GM19351 (cell line): ENCODE measurements around the gene CORO2B.
"Not testable (repeated sequence)": the region's sequence is repeated elsewhere in the genome, so short reads cannot be mapped to it uniquely, and the experiment has no call there.

Experiments
- ATAC-seq: cut with Tn5 transposase; IDR thresholded peaks from one replicate; pipeline ENCODE4 v1.9.1; 2021; ENCODE audit warnings: mild to moderate bottlenecking, moderate library complexity; ENCODE audit not compliant: unreplicated experiment

Gene CORO2B

GRCh38 chr15:68718468-68718867 lies 139.7 kb downstream of the CORO2B start:
- no peak for ATAC-seq

GRCh38 chr15:68719051-68719450 lies 140.3 kb downstream of the CORO2B start:
- ATAC-seq: no peak

- ATAC-seq: no peak
Observed at GRCh38 chr15:68719672-68720071, 140.9 kb downstream of the CORO2B start.

- no peak for ATAC-seq
Observed at GRCh38 chr15:68721886-68722285, 143.1 kb downstream of the CORO2B start.

- no peak for ATAC-seq
Observed at GRCh38 chr15:68725736-68726135, 146.9 kb downstream of the CORO2B start.

- ATAC-seq: no peak
Observed at GRCh38 chr15:68726246-68726645, 147.5 kb downstream of the CORO2B start.

- no peak for ATAC-seq
Observed at GRCh38 chr15:68729789-68730411, 151.1 kb downstream of the CORO2B start.

- ATAC-seq: no peak
Observed at GRCh38 chr15:68730471-68730919, 151.7 kb downstream of the CORO2B start.

GRCh38 chr15:68730976-68731897 lies 152.4 kb downstream of the CORO2B start:
- no peak for ATAC-seq

DNA sequence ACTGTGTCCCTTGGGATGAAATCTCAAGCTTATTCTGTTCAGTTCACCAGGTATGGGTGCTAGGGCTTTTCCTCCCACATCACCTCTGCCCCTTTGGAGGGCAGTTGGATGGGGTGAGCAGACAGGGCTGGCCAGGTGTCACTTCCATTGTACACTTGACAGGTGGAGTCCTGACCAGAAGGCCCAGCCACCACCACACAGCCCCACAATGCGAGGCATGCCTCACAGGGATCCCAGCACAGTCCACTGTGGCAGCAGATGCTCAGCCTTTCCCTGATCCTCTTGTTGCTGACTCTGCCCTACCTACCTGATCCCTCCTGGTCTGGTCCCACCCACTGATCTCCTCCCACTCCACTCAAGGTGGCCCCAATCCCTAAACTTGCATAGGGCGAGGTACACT lies 153.7 kb downstream of the CORO2B start:
- no peak for ATAC-seq

DNA sequence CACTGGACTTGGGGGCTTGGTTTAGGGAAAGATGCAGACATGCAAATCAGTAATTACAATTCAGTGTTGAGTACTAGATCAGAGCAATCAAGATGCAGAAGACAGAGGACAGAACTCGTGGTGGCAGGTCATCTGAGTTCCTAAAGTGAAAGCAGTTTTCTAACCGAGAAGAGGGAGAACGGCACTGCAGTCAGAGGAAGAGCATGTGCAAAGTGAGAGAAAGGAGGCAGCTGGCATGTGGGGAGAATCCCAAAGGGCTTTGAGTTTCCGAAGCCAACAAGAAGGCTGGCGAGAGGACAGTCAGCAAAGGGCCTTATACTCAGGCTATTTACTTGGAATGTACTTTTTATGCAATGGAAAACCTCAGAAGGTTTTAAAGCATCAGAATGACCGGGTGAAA lies 154.9 kb downstream of the CORO2B start:
- ATAC-seq: no peak

DNA sequence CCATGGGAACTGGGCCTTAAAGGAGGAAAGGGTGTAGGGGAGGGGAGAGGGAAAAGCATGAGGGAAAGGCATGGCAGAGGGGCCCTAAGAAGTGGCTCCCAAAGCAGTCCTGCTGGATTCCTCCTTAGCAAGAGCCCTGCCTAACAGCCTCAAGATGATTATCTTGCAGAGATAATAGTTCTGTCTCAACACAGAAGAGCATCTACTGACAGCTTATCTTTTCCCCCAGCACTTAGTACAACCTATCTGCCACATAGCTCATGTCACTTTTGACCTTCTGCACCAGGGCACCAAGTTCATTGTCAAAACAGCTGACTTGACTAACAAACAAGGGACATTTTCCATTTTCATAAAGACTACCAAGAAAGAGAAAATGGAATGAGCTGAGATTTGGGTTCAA lies 155.6 kb downstream of the CORO2B start:
- no peak for ATAC-seq

DNA sequence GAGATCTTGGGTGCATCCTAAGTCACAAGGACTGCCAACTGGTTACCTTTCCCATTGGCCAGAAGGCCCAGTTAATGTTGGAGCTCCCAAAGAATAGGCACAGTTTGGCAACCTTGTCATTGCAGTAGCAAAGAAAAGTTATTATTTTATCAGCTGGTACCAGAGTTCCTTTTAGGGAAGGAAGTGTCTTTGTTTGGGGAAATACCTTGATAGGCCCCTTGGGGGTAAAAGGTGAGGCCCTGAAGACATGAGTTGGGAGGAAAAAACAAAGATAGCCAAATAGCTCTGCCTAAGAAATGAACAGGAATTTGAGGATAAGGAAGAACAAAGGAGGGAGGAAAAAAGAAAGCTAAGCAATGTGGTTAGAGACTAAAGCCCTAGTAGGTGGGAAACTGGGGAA lies 156.1 kb downstream of the CORO2B start:
- no peak for ATAC-seq

DNA sequence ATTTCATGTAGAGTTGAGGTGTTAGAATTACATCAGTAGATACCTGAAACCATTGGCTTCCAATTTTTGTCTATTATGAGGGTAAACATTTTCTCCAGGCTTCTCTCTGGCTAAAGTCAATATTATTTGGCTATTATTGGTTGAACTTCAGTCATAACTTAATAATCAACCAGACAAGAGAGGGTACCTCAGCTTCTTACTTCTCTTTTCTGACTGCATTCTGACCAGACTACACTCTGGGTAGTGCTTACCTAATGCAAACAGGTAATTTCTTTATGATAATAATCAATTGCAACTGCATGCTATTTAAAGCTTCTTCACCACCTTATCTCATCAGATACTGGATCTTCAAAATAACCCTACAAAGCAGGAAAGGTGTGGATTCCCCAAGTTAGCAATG lies 156.8 kb downstream of the CORO2B start:
- no peak for ATAC-seq

DNA sequence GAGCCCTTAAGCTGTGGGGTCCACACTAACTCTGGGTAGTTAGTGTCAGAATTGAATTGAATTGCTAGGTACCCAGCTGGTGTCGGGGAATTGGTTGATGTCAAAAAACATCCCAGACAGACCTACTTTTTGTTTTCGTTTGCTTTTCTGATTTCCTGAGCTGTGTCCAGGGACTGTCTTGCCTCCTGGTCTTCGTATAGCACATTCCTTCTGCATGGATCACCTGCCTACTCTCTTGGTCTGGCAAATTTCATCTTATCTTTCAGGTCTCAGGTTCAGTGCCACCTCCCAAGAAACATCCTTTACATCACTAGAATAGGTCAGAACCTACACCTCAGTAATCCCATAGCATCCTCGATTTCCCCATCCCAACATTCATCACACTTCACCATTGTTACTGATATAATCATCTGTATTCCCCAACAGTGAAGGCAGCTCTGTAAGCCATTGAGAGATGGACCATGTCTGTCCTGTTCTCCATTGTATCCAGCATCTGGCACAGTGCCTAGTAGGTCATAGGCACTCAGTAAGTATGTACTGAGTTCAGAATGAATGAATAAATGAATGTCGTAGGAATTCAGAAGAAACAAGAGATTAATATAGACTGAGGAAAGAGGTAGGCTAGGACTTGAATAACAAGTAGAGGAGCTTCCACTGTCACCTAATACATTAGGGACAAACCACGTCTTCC lies 160.7 kb downstream of the CORO2B start:
- ATAC-seq: no peak

DNA sequence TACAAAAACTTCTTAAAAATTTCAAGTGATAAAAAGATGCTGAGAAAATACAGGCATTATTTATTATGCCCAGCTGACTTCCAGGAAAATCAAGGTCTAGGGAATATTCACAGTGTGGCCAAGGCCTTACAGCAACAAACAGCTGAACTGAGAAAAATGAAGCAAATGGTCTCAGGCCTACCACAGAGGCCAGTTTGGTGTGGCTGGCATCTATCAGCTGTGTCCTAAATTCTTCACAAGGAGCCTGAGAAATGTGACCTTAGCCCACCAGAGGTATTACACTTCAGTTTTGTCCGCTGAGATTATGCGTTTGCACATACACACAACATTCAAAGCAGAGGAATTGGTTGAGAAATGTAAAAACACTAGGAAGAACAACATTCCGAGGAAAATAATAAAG lies 164.5 kb downstream of the CORO2B start:
- ATAC-seq: no peak

GRCh38 chr15:68749365-68749764 lies 170.6 kb downstream of the CORO2B start:
- ATAC-seq: no peak

GRCh38 chr15:68749793-68750192 lies 171.0 kb downstream of the CORO2B start:
- ATAC-seq: no peak

DNA sequence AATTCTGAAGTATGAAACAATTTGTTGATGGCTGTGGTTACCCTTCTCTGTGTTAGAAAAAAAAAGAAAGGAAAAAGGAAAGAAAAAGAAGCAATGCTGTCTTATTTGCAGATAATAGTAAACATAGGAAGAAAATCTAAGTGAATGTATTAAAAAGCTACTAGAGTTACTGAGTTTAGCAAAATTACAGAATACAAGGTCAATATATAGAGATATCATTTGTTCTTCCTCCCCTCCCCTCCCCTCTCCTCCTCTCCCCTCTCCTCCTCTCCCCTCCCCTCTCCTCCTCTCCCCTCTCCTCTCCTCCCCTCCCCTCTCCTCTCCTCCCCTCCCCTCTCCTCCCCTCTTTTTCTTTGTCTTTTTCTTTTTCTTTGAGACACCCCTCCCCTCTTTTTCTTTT lies 172.8 kb downstream of the CORO2B start:
- ATAC-seq: no peak

- ATAC-seq: no peak
Observed at GRCh38 chr15:68755731-68756130, 176.9 kb downstream of the CORO2B start.

DNA sequence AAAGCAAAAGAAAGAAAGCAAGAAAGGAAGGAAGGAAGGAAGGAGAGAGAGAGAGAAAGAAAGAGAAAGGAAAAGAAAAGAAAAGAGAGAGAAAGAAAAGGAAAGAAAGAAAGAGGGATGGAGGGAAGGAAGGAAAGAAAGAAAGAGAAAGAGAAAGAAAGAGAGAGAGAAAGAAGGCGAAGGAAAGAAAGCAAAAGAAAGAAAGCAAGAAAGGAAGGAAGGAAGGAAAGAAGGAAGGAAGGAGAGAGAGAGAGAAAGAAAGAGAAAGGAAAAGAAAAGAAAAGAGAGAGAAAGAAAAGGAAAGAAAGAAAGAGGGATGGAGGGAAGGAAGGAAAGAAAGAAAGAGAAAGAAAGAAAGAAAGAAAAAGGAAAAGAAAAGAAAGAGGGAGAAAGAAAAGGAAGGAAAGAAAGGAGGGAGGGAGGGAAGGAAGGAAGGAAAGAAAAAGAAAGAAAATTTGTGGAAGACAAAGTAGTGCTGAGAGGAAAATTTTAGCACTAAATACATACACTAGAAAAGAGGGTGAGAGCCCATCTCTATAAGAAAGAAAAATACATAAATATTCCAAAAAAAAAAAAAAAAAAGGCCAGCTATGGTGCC lies 181.3 kb downstream of the CORO2B start:
- ATAC-seq: not testable (repeated sequence)
